GM04504 (cell line): ENCODE data around the gene NDE1.
A peak's percentile ranks its signal among the peaks of the same experiment; 100 is the strongest.

Source experiments
- DNase-seq: peaks from one replicate; pipeline ENCODE4 v3.0.0-alpha.2; 2012; ENCODE audit warnings: low read depth

The NDE1 gene

DNA sequence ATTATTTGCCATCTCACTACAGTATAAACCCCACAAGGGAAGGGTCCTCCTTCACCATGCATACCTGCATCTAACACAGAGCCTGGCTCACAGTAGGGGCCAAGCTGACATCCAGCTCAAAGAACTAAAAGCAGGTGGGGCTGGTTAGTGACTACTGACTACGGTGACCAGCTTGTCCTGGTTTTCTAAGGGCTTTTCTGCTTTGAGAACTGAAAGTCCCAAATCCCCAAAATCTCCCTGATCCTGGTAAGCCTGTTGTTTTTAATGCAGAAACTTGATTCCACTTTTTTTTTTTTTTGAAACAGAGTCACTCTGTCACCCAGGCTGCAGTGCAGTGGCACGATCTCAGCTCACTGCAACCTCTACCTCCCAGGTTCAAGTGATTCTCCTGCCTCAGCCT, 89.4 kb downstream of the NDE1 start:
- DNase-seq, result no peak

DNA sequence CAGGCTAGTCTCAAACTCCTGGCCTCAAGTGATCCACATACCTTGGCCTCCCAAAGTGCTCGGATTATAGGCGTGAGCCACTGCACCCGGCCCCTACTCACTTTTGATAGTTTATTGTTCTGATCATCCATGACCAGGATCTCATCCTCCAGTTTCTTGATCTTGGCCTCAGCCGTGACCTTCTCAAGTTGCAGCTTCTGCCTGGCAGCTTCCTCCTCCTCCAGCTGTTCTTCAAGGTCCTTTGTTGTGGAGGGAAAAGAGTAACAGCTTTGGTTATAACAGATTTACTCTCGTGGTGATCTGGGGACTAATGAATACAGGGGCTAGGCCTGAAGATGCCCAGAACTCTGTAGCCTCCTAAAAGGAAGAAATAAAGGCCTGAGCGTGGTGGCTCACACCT, 89.9 kb downstream of the NDE1 start:
- no peak for DNase-seq

DNA sequence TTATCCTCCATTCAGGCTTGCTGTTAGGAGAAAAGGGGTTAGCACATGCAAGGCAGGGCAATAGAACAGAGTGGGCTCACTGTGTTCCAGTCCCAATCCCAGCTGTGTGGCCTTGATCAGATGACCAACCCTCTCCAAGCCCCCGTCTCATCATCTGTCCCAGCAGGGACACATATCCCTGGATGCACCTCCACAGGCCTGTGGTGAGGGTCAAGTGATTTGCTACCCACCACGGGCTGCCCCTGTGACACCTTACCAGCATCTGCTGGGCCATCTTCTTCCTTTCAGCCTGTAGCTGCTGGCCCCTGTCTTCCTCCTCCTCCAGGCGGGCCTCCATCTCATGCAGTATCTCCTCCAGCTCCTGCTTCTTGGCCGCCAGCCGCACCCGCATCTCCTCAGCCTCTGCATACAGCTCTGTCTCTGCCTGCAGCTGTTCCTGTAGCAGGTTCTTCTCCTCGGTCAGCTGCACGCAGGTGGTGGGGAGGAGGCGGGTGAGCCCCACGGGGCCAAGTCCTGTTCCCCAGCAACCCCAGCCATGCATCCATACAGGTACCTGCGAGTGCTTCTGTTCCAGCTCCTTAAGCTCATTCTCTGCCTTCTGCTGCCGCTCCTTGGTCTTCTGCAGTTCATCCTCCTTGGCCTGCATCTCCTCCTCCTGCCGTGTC, 91.3 kb downstream of the NDE1 start:
- DNase-seq, result no peak

DNA sequence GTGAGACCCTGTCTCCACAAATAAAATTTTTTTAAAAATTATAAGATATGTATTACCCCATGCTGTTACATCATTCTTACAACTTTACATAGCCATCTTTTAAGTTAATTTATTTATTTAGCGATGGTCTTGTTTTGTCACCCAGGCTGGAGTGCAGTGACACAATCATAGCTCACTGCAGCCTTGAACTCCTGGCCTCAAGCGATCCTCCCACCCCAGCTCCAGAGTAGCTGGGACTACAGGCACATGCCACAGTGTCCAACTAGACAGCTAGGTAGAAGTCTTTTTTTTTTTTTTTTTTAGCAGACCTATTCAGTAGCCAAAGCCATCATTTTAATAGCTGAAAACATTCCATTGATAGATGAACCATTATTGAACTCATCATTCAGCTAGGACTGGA, 92.7 kb downstream of the NDE1 start:
- DNase-seq, result no peak

DNA sequence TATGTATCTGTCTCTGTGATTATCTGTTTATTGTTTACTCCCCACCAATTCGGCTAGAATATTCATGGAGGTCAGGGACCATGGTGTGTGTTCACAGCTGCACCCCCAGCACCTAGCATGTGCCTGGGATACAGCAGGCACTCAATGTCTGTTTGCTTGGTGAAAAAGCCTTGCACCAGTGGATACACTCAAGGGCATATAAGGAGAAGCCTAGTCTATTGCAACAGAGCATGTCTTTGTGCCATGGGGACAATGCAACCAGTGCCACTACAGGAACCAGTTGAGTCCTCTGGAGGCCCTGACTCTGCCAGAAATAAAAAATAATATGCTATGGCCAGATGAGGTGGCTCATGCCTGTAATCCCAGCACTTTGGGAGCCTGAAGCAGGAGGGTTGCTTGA, 93.6 kb downstream of the NDE1 start:
- no peak for DNase-seq

DNA sequence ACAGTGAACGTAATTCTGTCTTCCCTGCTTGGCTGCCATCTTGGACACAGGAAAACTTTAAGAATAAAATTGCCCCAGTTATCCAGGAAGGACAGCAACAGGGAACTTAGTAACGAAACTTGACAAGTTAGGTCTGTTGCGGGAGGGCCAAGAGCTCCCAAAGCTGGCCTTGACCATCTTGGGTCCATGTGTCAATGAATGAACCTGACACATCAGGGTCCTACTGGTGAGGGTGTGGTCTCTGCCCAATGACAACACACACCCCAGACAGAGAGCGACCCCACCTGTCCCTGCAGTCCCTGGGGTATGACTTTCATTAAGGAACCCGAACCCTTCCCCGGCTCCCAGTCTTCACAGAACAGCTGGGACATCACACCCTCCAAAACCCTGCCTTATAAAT, 96.3 kb downstream of the NDE1 start:
- DNase-seq, result no peak

DNA sequence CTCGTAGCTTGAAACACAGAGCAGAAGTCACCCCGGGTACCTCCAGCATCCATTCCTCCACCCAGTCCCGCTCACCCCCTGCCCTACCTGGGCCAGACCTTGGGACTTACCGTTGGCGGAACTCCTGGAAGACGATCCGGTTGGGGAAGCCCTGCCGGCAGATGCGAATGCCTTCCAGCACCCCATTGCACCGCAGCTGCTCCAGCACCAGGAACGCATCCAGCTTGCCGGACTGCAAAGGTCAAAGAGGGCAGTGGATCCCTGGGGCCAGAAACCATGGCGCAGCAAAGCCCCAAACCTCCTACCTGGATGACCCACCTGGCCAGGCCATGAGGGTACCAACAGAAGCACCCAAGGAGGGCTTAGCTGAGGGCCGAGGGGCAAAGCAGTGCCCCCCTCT, 97.9 kb downstream of the NDE1 start:
- no peak for DNase-seq

DNA sequence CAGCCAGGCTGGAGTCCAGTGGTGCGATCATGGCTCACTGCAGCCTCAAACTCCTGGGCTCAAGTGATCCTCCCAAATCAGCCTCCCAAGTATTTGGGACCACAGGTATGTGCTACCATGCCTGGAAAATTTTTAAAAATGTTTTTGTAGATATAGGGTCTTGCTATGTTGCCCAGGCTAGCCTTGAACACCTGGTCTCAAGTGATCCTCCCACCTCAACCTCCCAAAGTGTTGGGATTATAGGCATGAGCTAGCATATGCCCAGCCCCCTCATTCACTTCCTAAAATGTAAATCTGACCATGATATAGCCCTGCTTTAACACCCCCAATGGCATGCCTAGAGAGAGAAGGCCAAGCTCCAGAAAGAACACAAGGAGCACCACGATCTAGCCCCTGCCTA, 98.6 kb downstream of the NDE1 start:
- DNase-seq, result no peak

DNA sequence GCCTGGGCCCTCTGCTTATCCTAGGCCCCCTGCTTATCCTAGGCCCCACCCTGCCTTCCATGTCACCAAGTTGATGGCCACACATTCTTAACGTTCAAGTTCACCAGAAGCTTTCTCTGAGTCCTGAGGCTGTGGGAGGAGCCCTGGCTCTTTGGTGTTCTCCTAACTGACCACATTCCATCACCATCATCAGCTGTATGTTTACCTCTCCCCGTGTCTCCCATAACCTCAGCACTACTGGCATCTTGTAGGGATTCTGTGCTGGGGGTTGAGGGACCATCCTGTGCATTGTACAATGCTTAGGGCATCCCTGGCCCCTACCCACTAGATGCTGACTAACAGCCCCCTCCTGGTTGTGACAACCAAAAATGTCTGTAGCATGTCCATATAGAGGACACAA, 99.3 kb downstream of the NDE1 start:
- no peak for DNase-seq

DNA sequence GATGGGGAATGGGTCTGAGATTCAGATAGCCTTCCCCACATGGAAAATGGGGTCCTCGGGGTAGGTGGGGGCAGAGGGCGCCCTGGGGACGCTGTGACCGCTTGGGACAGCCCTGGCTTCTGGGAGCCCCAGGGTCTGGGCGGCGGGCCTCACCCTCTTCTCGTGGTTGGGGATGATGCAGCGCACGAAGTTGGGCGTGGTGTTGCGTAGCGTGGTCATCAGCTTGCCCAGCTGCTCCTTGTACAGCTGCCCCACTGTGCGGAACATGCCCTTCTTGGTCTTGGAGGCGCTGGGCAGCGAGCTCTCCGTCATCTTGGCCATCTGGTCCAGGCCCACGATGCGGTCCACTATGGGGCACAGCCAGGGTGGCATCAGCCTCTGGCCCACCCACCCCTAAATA, 99.9 kb downstream of the NDE1 start:
- no peak for DNase-seq

DNA sequence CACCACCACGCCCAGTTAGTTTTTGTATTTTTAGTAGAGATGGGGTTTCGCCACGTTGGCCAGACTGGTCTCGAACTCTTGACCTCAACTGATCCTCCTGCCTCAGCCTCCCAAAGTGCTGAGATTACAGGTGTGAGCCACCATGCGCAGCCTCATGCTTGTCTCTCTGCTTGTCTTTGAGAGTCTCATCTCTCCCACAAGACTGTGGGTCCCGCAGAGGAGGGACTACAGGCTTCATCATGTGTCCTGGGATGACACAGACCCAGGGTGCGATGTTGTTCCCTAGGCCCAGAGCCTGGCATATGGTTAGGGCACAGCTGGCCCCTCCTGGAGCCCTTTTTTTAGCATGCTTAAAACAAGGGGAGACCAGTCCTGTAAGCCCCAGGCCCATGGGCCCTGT, 101.9 kb downstream of the NDE1 start:
- no peak for DNase-seq

DNA sequence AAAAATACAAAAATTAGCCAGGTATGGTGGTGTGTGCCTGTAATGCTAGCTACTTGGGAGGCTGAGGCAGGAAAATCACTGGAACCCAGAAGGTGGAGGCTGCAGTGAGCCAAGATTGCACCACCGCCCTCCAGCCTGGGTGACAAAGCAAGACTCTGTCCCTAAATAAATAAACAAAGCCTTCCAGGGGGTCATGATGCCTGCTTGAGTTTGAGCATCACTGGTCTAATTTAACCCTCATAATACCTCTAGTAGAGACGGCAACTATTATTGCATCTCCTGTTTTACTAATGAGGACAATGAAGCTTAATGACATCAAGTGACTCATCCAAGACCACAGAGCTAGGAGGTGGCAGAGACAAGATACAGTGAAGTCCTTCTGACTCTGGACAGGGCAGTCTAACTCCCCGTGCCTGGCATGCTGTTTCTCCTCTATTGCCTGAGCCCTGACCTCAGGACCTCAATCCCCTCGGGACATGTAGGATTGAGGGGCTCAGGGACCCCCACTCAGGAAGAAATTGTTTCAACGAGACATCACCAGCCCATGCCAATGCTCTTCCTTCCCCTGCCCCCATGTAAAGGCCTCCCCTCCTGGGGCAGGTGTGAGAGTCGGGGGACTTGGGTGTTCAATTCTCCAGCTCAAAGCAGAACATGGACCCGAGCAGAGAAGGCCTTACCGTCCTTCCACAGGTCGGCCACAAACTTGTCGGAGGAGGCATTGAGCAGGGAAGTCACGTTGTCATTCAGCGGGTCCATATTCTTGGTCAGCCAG, 102.9 kb downstream of the NDE1 start:
- DNase-seq, result no peak

DNA sequence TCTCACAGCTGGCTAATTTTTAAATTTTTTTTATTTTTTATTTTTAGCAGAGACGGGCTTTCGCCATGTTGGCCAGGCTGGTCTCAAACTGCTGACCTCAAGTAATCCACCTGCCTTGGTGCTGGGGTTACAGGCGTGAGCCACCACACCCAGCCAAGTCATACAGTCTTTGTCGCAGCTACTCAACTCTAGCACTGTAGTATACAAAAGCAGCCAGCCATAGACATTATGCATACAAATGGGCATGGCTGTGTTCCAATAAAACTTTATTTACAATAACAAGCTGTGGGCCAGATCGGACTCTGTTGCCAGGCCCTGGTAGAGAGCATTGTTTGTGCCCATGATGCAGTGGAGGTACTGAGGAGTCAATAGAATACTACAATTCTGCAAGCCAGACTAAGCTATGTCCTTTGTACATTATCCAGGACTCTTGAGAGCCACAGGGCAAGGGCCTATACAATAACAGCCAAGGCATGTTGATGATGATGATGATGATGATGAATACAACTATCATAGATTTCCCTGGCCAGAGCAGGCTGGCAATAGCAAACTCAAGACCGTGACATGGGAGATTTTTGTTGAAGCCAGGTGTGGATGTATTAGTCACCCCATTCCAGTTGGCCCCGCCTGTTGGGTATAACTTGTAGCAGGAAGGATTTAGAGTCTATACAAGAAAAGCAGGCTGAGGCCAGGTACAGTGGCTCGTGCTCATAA, 104.9 kb downstream of the NDE1 start:
- DNase-seq, result no peak

DNA sequence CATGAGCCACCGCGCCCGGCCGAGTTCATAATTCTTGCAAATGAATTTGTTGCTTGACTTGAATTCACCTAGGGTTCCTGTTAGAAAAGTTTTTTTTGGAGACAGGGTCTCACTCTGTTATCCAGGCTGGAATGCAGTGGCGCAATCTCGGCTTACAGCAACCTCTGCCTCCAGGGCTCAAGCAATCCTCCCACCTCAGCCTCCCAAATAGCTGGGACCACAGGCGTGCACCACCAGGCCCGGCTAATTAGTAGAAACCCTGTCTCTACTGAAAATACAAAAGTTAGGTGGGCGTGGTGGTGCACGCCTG, 107.0 kb downstream of the NDE1 start:
- no peak for DNase-seq

DNA sequence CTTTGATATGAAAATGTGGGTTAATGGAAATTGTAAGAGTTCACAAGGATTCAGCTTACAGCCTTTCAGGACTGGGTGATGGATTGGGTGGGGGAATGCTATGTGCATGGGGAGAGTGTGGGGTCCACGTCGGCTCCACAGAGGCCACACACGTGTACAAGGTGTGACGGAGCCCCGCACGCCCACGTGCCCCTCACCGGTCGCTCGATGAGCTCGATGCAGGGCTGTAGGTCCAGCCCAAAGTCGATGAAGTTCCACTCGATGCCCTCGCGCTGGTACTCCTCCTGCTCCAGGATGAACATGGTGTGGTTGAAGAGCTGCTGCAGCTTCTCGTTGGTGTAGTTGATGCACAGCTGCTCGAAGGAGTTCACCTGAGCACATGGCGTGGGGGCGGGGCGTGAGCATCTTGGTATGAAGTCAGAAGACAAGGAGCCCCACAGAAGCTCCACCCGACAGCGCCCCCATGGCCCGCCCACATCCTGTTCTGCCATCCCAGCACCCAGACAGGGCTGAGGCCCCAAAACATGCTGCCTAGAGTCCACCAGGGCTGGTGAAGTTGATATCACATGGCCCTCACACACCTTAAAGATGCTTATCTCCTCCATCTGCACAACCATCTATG, 107.7 kb downstream of the NDE1 start:
- no peak for DNase-seq

DNA sequence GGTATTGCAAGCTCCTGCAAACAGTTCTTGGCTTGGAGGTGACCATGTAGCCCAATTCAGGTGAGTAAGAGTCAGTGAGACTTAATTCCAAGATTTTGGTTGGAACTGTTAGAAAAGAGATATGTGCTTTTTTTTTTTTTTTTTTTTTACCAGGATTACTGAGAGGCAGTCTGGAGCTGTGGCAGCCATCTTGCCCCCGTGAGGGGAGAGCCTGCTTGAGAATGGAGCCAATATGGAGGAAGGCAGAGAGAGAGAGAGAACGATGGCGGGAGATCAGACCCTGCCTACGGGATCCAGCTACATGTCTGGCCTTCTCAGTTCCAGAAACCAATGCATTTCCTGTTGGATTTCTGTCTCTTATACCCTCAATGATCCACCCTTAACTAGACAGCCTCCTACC, 109.0 kb downstream of the NDE1 start:
- no peak for DNase-seq

DNA sequence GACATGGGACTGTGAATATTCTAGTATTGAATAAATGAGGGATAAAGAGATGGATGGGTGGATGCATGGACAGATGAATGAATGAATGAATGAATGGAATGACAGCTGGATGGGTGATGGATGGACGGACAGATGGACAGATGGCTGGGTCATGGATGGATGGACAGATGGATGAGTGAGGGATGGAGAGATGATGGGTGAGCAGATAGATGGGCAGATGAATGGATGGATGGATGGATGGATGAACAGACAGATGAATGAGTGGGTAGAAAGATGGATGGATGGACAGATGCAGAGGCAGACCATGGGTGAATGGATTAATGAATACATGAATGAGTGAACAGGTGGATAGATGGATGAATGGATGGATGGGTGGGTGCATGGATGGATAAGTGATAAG, 110.1 kb downstream of the NDE1 start:
- no peak for DNase-seq

DNA sequence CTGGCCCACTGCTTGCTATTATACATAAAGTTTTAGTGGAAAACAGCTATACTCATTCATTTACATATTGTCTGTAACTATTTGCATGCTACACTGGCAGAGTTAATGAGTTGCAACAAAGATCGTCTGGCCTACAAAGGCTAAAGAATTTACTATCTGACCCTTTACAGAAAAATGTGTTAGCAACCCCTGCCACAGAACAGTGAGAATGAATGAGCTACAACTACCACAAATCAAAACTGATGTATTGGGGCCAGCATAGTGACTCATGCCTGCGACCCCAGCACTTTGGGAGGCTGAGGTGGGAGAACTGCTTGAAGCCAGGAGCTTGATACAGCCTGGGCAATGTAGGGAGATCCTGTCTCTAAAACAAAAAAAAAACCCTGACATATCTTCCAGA, 114.1 kb downstream of the NDE1 start:
- no peak for DNase-seq

DNA sequence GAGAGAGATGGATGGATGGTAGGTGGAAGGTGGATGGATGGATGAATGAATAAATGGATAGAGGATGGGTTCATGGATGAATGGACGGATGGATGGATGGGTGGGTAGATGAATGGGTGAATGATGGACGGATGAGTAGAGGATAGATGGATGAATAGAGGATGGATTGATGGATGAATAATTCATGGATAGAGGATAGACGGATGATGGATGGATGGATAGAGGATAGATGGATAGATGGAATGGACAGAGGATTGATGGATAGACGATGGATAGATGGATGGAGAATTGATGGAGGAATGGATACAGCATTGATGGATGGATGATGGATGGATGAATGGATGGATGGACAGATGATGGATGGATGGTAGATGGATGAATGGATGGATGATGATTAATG, 115.1 kb downstream of the NDE1 start:
- DNase-seq, result no peak

DNA sequence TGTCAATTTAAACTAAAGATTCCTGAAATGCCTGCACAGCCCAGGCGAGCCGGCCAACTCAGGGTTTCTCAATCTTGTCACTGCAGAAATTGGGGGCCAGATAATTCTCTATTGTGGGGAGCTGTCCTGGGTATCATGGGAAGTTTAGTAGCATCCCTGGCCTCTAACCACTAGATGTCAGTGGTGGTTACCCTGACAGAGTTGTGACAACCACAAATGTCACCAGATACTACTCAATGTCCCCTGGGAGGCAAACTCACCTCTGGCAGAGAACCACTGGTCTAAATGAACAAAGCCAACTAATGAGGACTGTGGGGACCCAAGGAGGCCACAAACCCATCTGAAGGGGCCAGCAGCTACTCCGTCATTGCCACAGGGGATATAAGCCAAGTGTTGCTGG, 115.8 kb downstream of the NDE1 start:
- DNase-seq, result peak; percentile 22

DNA sequence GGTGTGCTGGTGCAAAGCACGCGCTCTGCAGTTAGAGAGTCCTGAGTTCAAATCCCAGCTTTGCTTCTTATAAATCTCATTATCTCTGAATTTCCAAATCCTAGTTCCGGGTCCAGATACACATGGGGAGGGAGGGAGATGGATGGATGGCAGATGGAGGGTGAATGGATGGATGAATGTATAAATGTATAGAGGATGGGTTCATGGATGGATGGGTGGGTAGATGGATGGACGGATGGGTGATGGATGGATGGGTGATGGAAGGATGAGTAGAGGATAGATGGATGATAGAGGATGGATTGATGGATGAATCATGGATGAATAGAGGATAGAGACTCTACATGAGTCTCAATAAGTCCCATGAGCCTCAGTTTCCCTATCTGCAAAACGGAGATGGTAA, 116.9 kb downstream of the NDE1 start:
- no peak for DNase-seq

DNA sequence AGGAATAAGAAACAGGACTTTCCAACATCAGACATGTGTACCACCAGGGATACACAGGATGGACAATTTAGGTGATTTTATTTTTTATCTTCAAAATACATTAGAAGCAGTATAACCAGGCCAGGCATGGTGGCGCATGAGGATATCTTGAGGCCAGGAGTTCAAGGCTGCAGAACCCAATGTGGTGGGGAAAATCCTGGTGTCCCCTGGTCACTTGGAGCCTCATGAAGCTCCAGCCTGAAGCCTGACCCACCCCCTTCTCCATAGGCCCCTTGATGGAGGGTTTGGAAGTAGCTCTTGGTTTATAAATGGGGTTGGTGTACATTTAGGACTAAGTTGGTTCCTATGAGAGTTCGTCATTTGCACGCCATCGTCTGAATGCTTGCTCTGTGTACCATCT, 118.2 kb downstream of the NDE1 start:
- no peak for DNase-seq

DNA sequence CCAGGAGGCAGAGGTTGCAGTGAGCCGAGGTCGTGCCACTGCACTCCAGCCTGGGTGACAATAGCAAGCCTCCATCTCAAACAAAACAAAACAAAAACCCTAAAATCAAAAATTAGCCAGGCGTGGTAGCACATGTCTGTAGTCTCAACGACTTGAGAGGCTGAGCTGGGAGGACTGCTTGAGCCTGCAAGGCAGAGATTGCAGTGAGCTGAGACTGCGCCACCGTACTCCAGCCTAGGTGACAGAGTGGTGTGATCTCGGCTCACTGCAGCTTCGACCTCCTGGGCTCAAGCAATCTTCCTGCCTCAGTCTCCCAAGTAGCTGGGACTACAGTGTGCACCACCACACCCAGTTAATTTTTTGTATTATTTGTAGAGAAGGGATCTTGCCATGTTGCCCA, 119.2 kb downstream of the NDE1 start:
- no peak for DNase-seq
